Stimulated activated CD4-positive, alpha-beta T cell treated with anti-CD3 and anti-CD28 coated beads, TNF-alpha, amount 100 ng/mL, for 4 hours (primary cell): Measurements from ENCODE around the gene EMILIN2.
"Not testable (repeated sequence)": the region's sequence is repeated elsewhere in the genome, so short reads cannot be mapped to it uniquely, and the experiment has no call there.

ENCODE experiments used
- DNase-seq, 3 experiments: peaks; one replicate each; pipeline ENCODE4 v3.0.0-alpha.2; 2020; ENCODE audit warnings: low read depth in 3 of 3

EMILIN2 gene

GRCh38 chr18:2846636-2847316 lies at the start of gene EMILIN2:
EMILIN2 (plus strand) TSS chr18:2847006; CDS start chr18:2847189, 183 bp downstream.
- DNase-seq = peak in 2 of 3 experiments; percentile 22 to 26

GRCh38 chr18:2797951-2798350 lies 48.9 kb upstream of the EMILIN2 start:
- DNase-seq = no peak

GRCh38 chr18:2799369-2799768 lies 47.4 kb upstream of the EMILIN2 start:
- no peak for DNase-seq

- DNase-seq = no peak
Observed at GRCh38 chr18:2805970-2806943, 40.5 kb upstream of the EMILIN2 start.

GRCh38 chr18:2808640-2809039 lies 38.2 kb upstream of the EMILIN2 start:
- not testable (repeated sequence) for DNase-seq

GRCh38 chr18:2809666-2810183 lies 37.1 kb upstream of the EMILIN2 start:
- not testable (repeated sequence) for DNase-seq

- no peak for DNase-seq
Observed at GRCh38 chr18:2811416-2811815, 35.4 kb upstream of the EMILIN2 start.

- no peak for DNase-seq
Observed at GRCh38 chr18:2814928-2815327, 31.9 kb upstream of the EMILIN2 start.

- no peak for DNase-seq
Observed at GRCh38 chr18:2818281-2818680, 28.5 kb upstream of the EMILIN2 start.

GRCh38 chr18:2821695-2822094 lies 25.1 kb upstream of the EMILIN2 start:
- no peak for DNase-seq

GRCh38 chr18:2822213-2822921 lies 24.4 kb upstream of the EMILIN2 start:
- no peak for DNase-seq

- no peak for DNase-seq
Observed at GRCh38 chr18:2823202-2823601, 23.6 kb upstream of the EMILIN2 start.

- DNase-seq = no peak
Observed at GRCh38 chr18:2823966-2824365, 22.8 kb upstream of the EMILIN2 start.

GRCh38 chr18:2824865-2825264 lies 21.9 kb upstream of the EMILIN2 start:
- DNase-seq = no peak

- DNase-seq = no peak
Observed at GRCh38 chr18:2825613-2826175, 21.1 kb upstream of the EMILIN2 start.

- no peak for DNase-seq
Observed at GRCh38 chr18:2826581-2826980, 20.2 kb upstream of the EMILIN2 start.

GRCh38 chr18:2827061-2827460 lies 19.7 kb upstream of the EMILIN2 start:
- DNase-seq = no peak

- not testable (repeated sequence) for DNase-seq
Observed at GRCh38 chr18:2836118-2836517, 10.7 kb upstream of the EMILIN2 start.

GRCh38 chr18:2837290-2837689 lies 9.5 kb upstream of the EMILIN2 start:
- DNase-seq = not testable (repeated sequence)

GRCh38 chr18:2839202-2839601 lies 7.6 kb upstream of the EMILIN2 start:
- DNase-seq = no peak

GRCh38 chr18:2840521-2840920 lies 6.3 kb upstream of the EMILIN2 start:
- no peak for DNase-seq

GRCh38 chr18:2843146-2843545 lies 3.7 kb upstream of the EMILIN2 start:
- DNase-seq = no peak
